ENCODE results near the gene FAM81A. TPM values are rescaled to one million over a fixed set of nuclear protein-coding genes. Genes with fewer than 3 reads are reported as not detected.

The FAM81A gene
- total and polyA plus RNA-seq, 2 donors = 0.42 to 1.2 TPM

GRCh38 chr15:59538494-59538893 lies 100.5 kb downstream of the FAM81A start:
- no peak overlapping the region for H3K27ac ChIP-seq (ENCODE audit: low read depth in 1 of 2, low read length in 1 of 2)
- 95% methylated on average over 3 of the region's 3 CpGs for WGBS

GRCh38 chr15:59539799-59540198 lies 101.8 kb downstream of the FAM81A start:
- DNase-seq (ENCODE audit: low read depth in 6 of 9, low spot score in 9 of 9) = no peak
- Histone ChIP-seq H3K9me3 (ENCODE audit: control insufficient read depth in 2 of 2, insufficient read depth in 1 of 2, low read length in 1 of 2) (no peaks in the 10 kb centered on the region), H3K36me3 (ENCODE audit: control insufficient read depth in 2 of 2, insufficient read depth in 2 of 2, low read length in 1 of 2) (no peaks in the 10 kb centered on the region), H3K27me3 (ENCODE audit: control insufficient read depth in 2 of 2, insufficient read depth in 1 of 2, low read length in 1 of 2) (peaks cover 0 to 4% of the 10 kb centered on the region in 2 donors), H3K27ac (ENCODE audit: low read depth in 1 of 2, low read length in 1 of 2) (no peak overlapping the region), H3K4me3 (ENCODE audit: low read length in 2 of 2) (no peak overlapping the region), H3K4me1 (ENCODE audit: control insufficient read depth in 2 of 2, insufficient read depth in 2 of 2, low read length in 2 of 2) (peaks cover 0 to 2% of the 10 kb centered on the region in 2 donors)
- 60% methylated on average over 3 of the region's 3 CpGs for WGBS

More at GRCh38 chr15:59538494-59538893, 100.5 kb downstream of the FAM81A start:
- Histone ChIP-seq H3K9me3 (ENCODE audit: control insufficient read depth in 2 of 2, insufficient read depth in 1 of 2, low read length in 1 of 2) (no peaks in the 10 kb centered on the region), H3K4me3 (ENCODE audit: low read length in 2 of 2) (no peak overlapping the region), H3K27me3 (ENCODE audit: control insufficient read depth in 2 of 2, insufficient read depth in 1 of 2, low read length in 1 of 2) (peaks cover 0 to 3% of the 10 kb centered on the region in 2 donors), H3K4me1 (ENCODE audit: control insufficient read depth in 2 of 2, insufficient read depth in 2 of 2, low read length in 2 of 2) (no peaks in the 10 kb centered on the region), H3K36me3 (ENCODE audit: control insufficient read depth in 2 of 2, insufficient read depth in 2 of 2, low read length in 1 of 2) (no peaks in the 10 kb centered on the region)
- DNase-seq (ENCODE audit: low read depth in 6 of 9, low spot score in 9 of 9) = no peak

GRCh38 chr15:59540654-59541053 lies 102.7 kb downstream of the FAM81A start:
- H3K27ac ChIP-seq (ENCODE audit: low read depth in 1 of 2, low read length in 1 of 2) = no peak overlapping the region
- WGBS = 83% methylated on average over 3 of the region's 3 CpGs
- H3K4me1 ChIP-seq (ENCODE audit: control insufficient read depth in 2 of 2, insufficient read depth in 2 of 2, low read length in 2 of 2) = peaks cover 0 to 2% of the 10 kb centered on the region in 2 donors
- no peaks in the 10 kb centered on the region for H3K36me3 ChIP-seq (ENCODE audit: control insufficient read depth in 2 of 2, insufficient read depth in 2 of 2, low read length in 1 of 2)
- DNase-seq (ENCODE audit: low read depth in 6 of 9, low spot score in 9 of 9) = no peak
- H3K4me3 ChIP-seq (ENCODE audit: low read length in 2 of 2) = no peak overlapping the region
- peaks cover 0 to 4% of the 10 kb centered on the region in 2 donors for H3K27me3 ChIP-seq (ENCODE audit: control insufficient read depth in 2 of 2, insufficient read depth in 1 of 2, low read length in 1 of 2)
- H3K9me3 ChIP-seq (ENCODE audit: control insufficient read depth in 2 of 2, insufficient read depth in 1 of 2, low read length in 1 of 2) = no peaks in the 10 kb centered on the region

GRCh38 chr15:59541750-59542149 lies 103.8 kb downstream of the FAM81A start:
- Histone ChIP-seq H3K4me3 (ENCODE audit: low read length in 2 of 2) (no peak overlapping the region), H3K9me3 (ENCODE audit: control insufficient read depth in 2 of 2, insufficient read depth in 1 of 2, low read length in 1 of 2) (no peaks in the 10 kb centered on the region), H3K36me3 (ENCODE audit: control insufficient read depth in 2 of 2, insufficient read depth in 2 of 2, low read length in 1 of 2) (no peaks in the 10 kb centered on the region), H3K27ac (ENCODE audit: low read depth in 1 of 2, low read length in 1 of 2) (no peak overlapping the region), H3K4me1 (ENCODE audit: control insufficient read depth in 2 of 2, insufficient read depth in 2 of 2, low read length in 2 of 2) (peaks cover 0 to 2% of the 10 kb centered on the region in 2 donors), H3K27me3 (ENCODE audit: control insufficient read depth in 2 of 2, insufficient read depth in 1 of 2, low read length in 1 of 2) (peaks cover 0 to 4% of the 10 kb centered on the region in 2 donors)
- DNase-seq (ENCODE audit: low read depth in 6 of 9, low spot score in 9 of 9) = no peak
- WGBS = 86% methylated on average over 8 of the region's 8 CpGs

GRCh38 chr15:59543721-59544547 lies 105.9 kb downstream of the FAM81A start:
- no peaks in the 10 kb centered on the region for H3K36me3 ChIP-seq (ENCODE audit: control insufficient read depth in 2 of 2, insufficient read depth in 2 of 2, low read length in 1 of 2)
- H3K9me3 ChIP-seq (ENCODE audit: control insufficient read depth in 2 of 2, insufficient read depth in 1 of 2, low read length in 1 of 2) = no peaks in the 10 kb centered on the region
- 16% methylated on average over 9 of the region's 9 CpGs for WGBS
- H3K27me3 ChIP-seq (ENCODE audit: control insufficient read depth in 2 of 2, insufficient read depth in 1 of 2, low read length in 1 of 2) = peaks cover 0 to 4% of the 10 kb centered on the region in 2 donors
- peaks cover 0 to 2% of the 10 kb centered on the region in 2 donors for H3K4me1 ChIP-seq (ENCODE audit: control insufficient read depth in 2 of 2, insufficient read depth in 2 of 2, low read length in 2 of 2)
- no peak overlapping the region for H3K27ac ChIP-seq (ENCODE audit: low read depth in 1 of 2, low read length in 1 of 2)
- no peak for DNase-seq (ENCODE audit: low read depth in 6 of 9, low spot score in 9 of 9)
- no peak overlapping the region for H3K4me3 ChIP-seq (ENCODE audit: low read length in 2 of 2)

- no peak for DNase-seq (ENCODE audit: low read depth in 6 of 9, low spot score in 9 of 9)
- Histone ChIP-seq H3K4me3 (ENCODE audit: low read length in 2 of 2) (no peak overlapping the region), H3K4me1 (ENCODE audit: control insufficient read depth in 2 of 2, insufficient read depth in 2 of 2, low read length in 2 of 2) (peaks cover 0 to 2% of the 10 kb centered on the region in 2 donors), H3K36me3 (ENCODE audit: control insufficient read depth in 2 of 2, insufficient read depth in 2 of 2, low read length in 1 of 2) (no peaks in the 10 kb centered on the region), H3K27me3 (ENCODE audit: control insufficient read depth in 2 of 2, insufficient read depth in 1 of 2, low read length in 1 of 2) (peaks cover 0 to 4% of the 10 kb centered on the region in 2 donors), H3K27ac (ENCODE audit: low read depth in 1 of 2, low read length in 1 of 2) (no peak overlapping the region), H3K9me3 (ENCODE audit: control insufficient read depth in 2 of 2, insufficient read depth in 1 of 2, low read length in 1 of 2) (no peaks in the 10 kb centered on the region)
- 94% methylated on average over 8 of the region's 8 CpGs for WGBS
Measured at GRCh38 chr15:59545573-59545972, 107.6 kb downstream of the FAM81A start.

- DNase-seq (ENCODE audit: low read depth in 6 of 9, low spot score in 9 of 9) = no peak
- peaks cover 0 to 2% of the 10 kb centered on the region in 2 donors for H3K4me1 ChIP-seq (ENCODE audit: control insufficient read depth in 2 of 2, insufficient read depth in 2 of 2, low read length in 2 of 2)
- no peaks in the 10 kb centered on the region for H3K36me3 ChIP-seq (ENCODE audit: control insufficient read depth in 2 of 2, insufficient read depth in 2 of 2, low read length in 1 of 2)
- no peaks in the 10 kb centered on the region for H3K27me3 ChIP-seq (ENCODE audit: control insufficient read depth in 2 of 2, insufficient read depth in 1 of 2, low read length in 1 of 2)
- no peak overlapping the region for H3K4me3 ChIP-seq (ENCODE audit: low read length in 2 of 2)
- H3K9me3 ChIP-seq (ENCODE audit: control insufficient read depth in 2 of 2, insufficient read depth in 1 of 2, low read length in 1 of 2) = no peaks in the 10 kb centered on the region
- WGBS = 80% methylated on average over 9 of the region's 9 CpGs
- H3K27ac ChIP-seq (ENCODE audit: low read depth in 1 of 2, low read length in 1 of 2) = no peak overlapping the region
Measured at GRCh38 chr15:59548501-59549226, 110.7 kb downstream of the FAM81A start.

- Histone ChIP-seq H3K4me3 (ENCODE audit: low read length in 2 of 2) (no peak overlapping the region), H3K27me3 (ENCODE audit: control insufficient read depth in 2 of 2, insufficient read depth in 1 of 2, low read length in 1 of 2) (no peaks in the 10 kb centered on the region), H3K4me1 (ENCODE audit: control insufficient read depth in 2 of 2, insufficient read depth in 2 of 2, low read length in 2 of 2) (no peaks in the 10 kb centered on the region), H3K36me3 (ENCODE audit: control insufficient read depth in 2 of 2, insufficient read depth in 2 of 2, low read length in 1 of 2) (no peaks in the 10 kb centered on the region), H3K27ac (ENCODE audit: low read depth in 1 of 2, low read length in 1 of 2) (no peak overlapping the region), H3K9me3 (ENCODE audit: control insufficient read depth in 2 of 2, insufficient read depth in 1 of 2, low read length in 1 of 2) (no peaks in the 10 kb centered on the region)
- DNase-seq (ENCODE audit: low read depth in 6 of 9, low spot score in 9 of 9) = no peak
- WGBS = 85% methylated on average over 9 of the region's 9 CpGs
Measured at GRCh38 chr15:59549301-59550185, 111.6 kb downstream of the FAM81A start.
